ENCODE results near the gene SDCBP2. TPM values are rescaled to one million over a fixed set of nuclear protein-coding genes. Genes with fewer than 3 reads are reported as not detected.

Gene SDCBP2
- total and polyA plus RNA-seq, 9 donors = 0.92 to 34.7 (median 3.7) TPM

DNA sequence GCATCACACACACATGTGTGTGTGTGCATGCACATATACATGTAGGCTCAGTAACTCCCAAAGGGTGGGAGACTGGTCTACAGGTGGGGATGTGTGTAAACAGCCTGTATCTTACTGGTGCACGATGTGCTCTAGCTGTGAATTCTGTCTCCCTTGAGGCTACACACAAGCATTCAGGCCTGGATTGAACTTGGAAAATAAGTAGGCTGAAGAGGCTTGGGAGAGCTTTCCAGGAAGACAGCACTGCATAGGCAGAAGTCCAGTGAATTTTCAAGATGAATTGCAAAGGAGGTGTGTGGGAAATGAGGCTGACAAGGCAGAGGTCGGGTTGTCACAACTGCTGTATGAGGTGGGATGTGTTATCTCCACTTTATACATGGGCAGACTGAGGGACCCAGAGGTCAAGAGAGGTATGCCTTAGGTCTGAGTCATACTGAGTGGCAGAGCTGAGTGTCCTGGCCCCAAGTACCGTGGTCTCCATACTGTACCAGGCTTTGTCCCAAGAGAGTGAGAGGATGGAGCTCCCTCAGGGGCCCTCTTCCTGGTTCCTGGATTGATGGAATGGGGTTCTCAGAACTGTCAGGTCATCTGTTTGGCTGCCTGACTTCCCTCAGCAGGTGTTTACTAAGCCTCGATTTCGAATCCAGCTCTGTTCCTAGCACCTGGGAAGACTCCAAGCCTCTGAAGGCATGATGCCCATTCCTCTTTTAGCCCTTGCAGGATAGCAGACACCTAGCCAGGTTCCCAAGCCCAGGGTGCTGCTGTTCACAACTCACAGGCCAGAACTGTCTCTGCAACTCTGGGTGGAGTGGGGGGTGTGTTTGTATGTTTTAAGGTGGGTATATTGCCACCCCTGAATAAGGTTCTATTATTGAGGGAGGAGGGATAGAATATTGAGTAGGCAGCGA lies 48.5 kb downstream of the SDCBP2 start:
- H3K9me3 ChIP-seq = no peaks in the 10 kb centered on the region
- 71 to 78% (median 76%) methylated on average over 6 of the region's 6 CpGs for WGBS, 3 donors
- H3K27ac ChIP-seq = no peak overlapping the region
- TF ChIP-seq POLR2A (IDR thresholded peaks at IDR 0.05) (no peak), EP300 (IDR thresholded peaks at IDR 0.05) (no peak)
- TF ChIP-seq, protein P1, sequence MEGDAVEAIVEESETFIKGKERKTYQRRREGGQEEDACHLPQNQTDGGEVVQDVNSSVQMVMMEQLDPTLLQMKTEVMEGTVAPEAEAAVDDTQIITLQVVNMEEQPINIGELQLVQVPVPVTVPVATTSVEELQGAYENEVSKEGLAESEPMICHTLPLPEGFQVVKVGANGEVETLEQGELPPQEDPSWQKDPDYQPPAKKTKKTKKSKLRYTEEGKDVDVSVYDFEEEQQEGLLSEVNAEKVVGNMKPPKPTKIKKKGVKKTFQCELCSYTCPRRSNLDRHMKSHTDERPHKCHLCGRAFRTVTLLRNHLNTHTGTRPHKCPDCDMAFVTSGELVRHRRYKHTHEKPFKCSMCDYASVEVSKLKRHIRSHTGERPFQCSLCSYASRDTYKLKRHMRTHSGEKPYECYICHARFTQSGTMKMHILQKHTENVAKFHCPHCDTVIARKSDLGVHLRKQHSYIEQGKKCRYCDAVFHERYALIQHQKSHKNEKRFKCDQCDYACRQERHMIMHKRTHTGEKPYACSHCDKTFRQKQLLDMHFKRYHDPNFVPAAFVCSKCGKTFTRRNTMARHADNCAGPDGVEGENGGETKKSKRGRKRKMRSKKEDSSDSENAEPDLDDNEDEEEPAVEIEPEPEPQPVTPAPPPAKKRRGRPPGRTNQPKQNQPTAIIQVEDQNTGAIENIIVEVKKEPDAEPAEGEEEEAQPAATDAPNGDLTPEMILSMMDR (IDR thresholded peaks at IDR 0.05) = no peak
- H3K36me3 ChIP-seq = no peaks in the 10 kb centered on the region
- no peak for DNase-seq
- H3K27me3 ChIP-seq = no peaks in the 10 kb centered on the region
- intact Hi-C loops (cut with DNase I) = no loop called here
- H3K4me1 ChIP-seq (ENCODE audit: insufficient read depth) = no peaks in the 10 kb centered on the region
- H3K4me3 ChIP-seq = no peak overlapping the region

DNA sequence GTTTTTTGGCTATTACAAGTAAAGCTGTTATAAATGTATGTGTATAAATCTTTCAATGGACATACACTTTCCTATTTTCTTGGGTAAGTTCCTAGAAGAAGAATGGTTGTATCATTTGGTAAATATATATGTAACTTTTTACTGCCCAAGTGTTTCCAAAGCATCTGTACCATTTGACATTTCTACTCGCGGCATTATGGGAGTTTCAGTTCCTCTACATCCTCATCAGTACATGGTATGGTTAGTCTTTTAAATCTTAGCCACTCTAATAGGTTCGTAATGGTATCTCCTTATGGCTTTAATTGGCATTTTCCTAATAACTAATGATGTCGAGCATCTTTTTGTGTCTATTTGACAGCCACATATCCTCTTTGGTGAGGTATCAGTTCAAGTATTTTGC lies 49.9 kb downstream of the SDCBP2 start:
- intact Hi-C loops (cut with DNase I) = no loop called here
- TF ChIP-seq EP300 (IDR thresholded peaks at IDR 0.05) (no peak), POLR2A (IDR thresholded peaks at IDR 0.05) (no peak)
- TF ChIP-seq, protein P1 (IDR thresholded peaks at IDR 0.05) = no peak
- Histone ChIP-seq H3K4me1 (ENCODE audit: insufficient read depth) (no peaks in the 10 kb centered on the region), H3K27me3 (no peaks in the 10 kb centered on the region), H3K9me3 (no peaks in the 10 kb centered on the region), H3K36me3 (no peaks in the 10 kb centered on the region), H3K27ac (no peak overlapping the region), H3K4me3 (no peak overlapping the region)
- WGBS, 3 donors = 90 to 94% (median 91%) methylated on average over 4 of the region's 4 CpGs
- DNase-seq = no peak

DNA sequence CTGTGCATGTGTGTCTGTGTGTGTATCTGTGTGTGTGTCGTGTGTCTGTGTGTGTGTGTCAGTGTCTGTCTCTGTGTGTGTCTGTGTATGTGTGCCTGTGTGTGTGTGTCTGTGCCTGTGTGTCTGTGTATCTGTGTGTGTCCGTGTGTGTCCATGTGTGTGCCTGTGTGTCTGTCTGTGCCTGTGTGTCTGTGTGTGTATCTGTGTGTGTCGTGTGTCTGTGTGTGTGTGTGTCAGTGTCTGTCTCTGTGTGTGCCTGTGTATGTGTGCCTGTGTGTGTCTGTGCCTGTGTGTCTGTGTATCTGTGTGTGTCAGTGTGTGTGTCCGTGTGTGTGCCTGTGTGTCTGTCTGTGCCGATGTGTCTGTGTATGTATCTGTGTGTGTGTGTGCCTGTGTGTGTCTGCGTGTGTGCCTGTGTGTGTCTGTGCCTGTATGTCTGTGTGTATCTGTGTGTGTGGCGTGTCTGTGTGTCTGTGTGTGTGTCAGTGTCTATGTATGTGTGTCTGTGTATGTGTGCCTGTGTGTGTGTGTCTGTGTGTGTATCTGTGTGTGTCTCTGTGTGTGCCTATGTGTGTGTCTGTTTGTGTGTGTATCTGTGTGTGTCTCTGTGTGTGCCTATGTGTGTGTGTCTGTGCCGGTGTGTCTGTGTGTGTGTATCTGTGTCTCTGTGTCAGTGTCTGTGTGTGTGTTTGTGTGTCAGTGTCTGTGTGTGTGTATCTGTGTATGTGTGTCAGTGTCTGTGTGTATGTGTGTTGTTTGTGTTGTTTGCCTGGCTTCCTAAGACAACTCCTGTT lies 51.2 kb downstream of the SDCBP2 start:
- Histone ChIP-seq H3K9me3 (no peaks in the 10 kb centered on the region), H3K36me3 (no peaks in the 10 kb centered on the region), H3K27me3 (no peaks in the 10 kb centered on the region), H3K27ac (no peak overlapping the region), H3K4me3 (no peak overlapping the region), H3K4me1 (ENCODE audit: insufficient read depth) (no peaks in the 10 kb centered on the region)
- TF ChIP-seq POLR2A (IDR thresholded peaks at IDR 0.05) (no peak), EP300 (IDR thresholded peaks at IDR 0.05) (no peak)
- TF ChIP-seq, protein P1 (IDR thresholded peaks at IDR 0.05) = no peak
- WGBS, 3 donors = 89 to 93% (median 91%) methylated on average over 8 of the region's 8 CpGs
- intact Hi-C loops (cut with DNase I) = no loop called here
- DNase-seq = no peak

DNA sequence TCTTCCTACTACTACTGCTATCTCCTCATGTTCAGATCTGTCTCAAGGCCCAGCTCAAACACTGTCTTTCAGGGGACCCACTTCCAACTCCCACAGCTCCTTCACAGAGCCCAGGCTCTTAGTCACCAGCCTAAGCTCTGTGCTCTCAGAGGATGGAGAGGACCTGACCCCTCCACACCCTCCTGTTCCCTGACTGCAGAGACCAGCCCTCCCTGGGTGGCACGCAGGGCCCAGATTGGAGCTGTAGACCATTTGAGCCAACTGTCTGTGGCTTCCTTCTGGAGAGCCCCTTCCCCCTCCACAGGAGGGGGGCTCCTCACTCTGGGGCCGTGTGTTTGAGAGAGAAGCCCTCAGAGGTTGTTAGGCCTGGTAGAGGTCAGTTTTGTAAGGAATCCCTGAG lies 53.0 kb downstream of the SDCBP2 start:
- Histone ChIP-seq H3K36me3 (no peaks in the 10 kb centered on the region), H3K9me3 (no peaks in the 10 kb centered on the region), H3K4me1 (ENCODE audit: insufficient read depth) (no peaks in the 10 kb centered on the region), H3K4me3 (no peak overlapping the region), H3K27ac (no peak overlapping the region), H3K27me3 (no peaks in the 10 kb centered on the region)
- TF ChIP-seq, protein P1 (IDR thresholded peaks at IDR 0.05) = no peak
- TF ChIP-seq POLR2A (IDR thresholded peaks at IDR 0.05) (no peak), EP300 (IDR thresholded peaks at IDR 0.05) (no peak)
- intact Hi-C loops (cut with DNase I) = no loop called here
- WGBS, 3 donors = 64 to 85% (median 71%) methylated on average over 2 of the region's 2 CpGs
- DNase-seq = no peak

Data from ovary (tissue), 9 donors.